IMR-90 (cell line): ENCODE data around the gene RGS7BP.

Experiments used
- CTCF ChIP-seq: conservative IDR thresholded peaks from 2 replicates; pipeline ENCODE4 v1.5.1; 2012; ENCODE audit warnings: mild to moderate bottlenecking, low read depth, low read length, improper control_type of control experiment
- POLR2A ChIP-seq: IDR thresholded peaks from 2 replicates; pipeline ENCODE4 v1.6.1; 2012; ENCODE audit warnings: mild to moderate bottlenecking, low read depth, low read length

GRCh38 chr5:64629841-64630240 lies 124.0 kb downstream of the RGS7BP start:
- TF ChIP-seq POLR2A (no peak), CTCF (no peak)
